Kidney (tissue), 14 donors: ENCODE measurements around the gene DIABLO. TPM values are rescaled to one million over a fixed set of nuclear protein-coding genes. Genes with fewer than 3 reads are reported as not detected.

Experiments used
- DNase-seq, 5 donors: peaks; one replicate each; pipeline ENCODE4 v3.0.0-alpha.2; 2013 to 2020
- FAIRE-seq: peaks from 2 replicates; lab custom pipeline; 2012; peaks lifted over from hg19 to GRCh38; lab: Jason Lieb, UNC
- H3K27ac ChIP-seq, 2 donors: one replicate each; pipeline ENCODE4 v1.7.0; 2013; ENCODE audit warnings: low read depth in 2 of 2, low read length in 2 of 2, inconsistent platforms in 1 of 2
- H3K27me3 ChIP-seq: one replicate; pipeline ENCODE4 v1.7.1; 2013; ENCODE audit warnings: low read length, inconsistent platforms; ENCODE audit not compliant: control insufficient read depth, insufficient read depth
- H3K36me3 ChIP-seq, 3 donors: one replicate each; pipeline versions ENCODE4 v1.7.0 to v1.7.1; 2013; ENCODE audit warnings: low read length in 3 of 3, control low read depth in 1 of 3, inconsistent platforms in 1 of 3; ENCODE audit not compliant: insufficient read depth in 3 of 3, control insufficient read depth in 2 of 3
- H3K4me1 ChIP-seq, 3 donors: one replicate each; pipeline versions ENCODE4 v1.7.0 to v1.7.1; 2013; ENCODE audit warnings: low read length in 3 of 3, inconsistent platforms in 1 of 3, low read depth in 1 of 3; ENCODE audit not compliant: control insufficient read depth in 2 of 3, insufficient read depth in 2 of 3
- H3K4me3 ChIP-seq, 3 donors: one replicate each; pipeline versions ENCODE4 v1.7.0 to v1.8.1; 2013; ENCODE audit warnings: low read length in 3 of 3, control low read depth in 1 of 3, inconsistent platforms in 1 of 3
- H3K9ac ChIP-seq, 3 donors: one replicate each; pipeline versions ENCODE4 v1.7.0 to v1.7.1; 2013; ENCODE audit warnings: low read length in 3 of 3, control low read depth in 1 of 3, inconsistent platforms in 1 of 3
- H3K9me3 ChIP-seq, 3 donors: one replicate each; pipeline versions ENCODE4 v1.7.0 to v1.7.1; 2013; ENCODE audit warnings: low read length in 3 of 3, control low read depth in 1 of 3, inconsistent platforms in 1 of 3; ENCODE audit not compliant: control insufficient read depth in 2 of 3, insufficient read depth in 1 of 3
- intact Hi-C: fragments of 100-400 bp; cut with DNase I; formaldehyde crosslinking; loops from one replicate; pipeline ENCODE4 v1.11.1; 2022
- polyA plus RNA-seq: library from polyadenylated mRNA; stranded (reverse); fragments of 350-450 nt; fragmentation: Illumina TruSeq; extraction: RNeasy Lipid Tissue Mini Kit (QIAGEN cat#74804); gene quantifications from one replicate; pipeline ENCODE4 v1.2.3, GENCODE V29; 2014; ENCODE audit warnings: low read depth, low replicate concordance; ENCODE audit not compliant: insufficient read depth
- total RNA-seq: library from RNA; stranded (reverse); fragmentation: NEBNext Ultra II Directional; extraction: Animal tissue kit (Norgen Biotek cat#: 25700); gene quantifications from one replicate; pipeline ENCODE4 v1.2.1, GENCODE V29; 2021
- TF ChIP-seq, protein P1 (sequence below): IDR thresholded peaks from 3 replicates; pipeline ENCODE4 v1.5.1; 2012; ENCODE audit warnings: mild to moderate bottlenecking, moderate library complexity, borderline replicate concordance; ENCODE audit not compliant: insufficient read depth; ENCODE audit errors: extremely low read depth
- donor health status: control.
- donor health status: control.
- donor health status: control.
- donor health status: control.
- donor health status: control.
- donor health status: DM: yes; HTN: yes; CAD: no.
- donor health status: Normal renal cell carcinoma (clear cell type).

Gene DIABLO
- total and polyA plus RNA-seq, 2 donors from 2014 or later: 43.7 to 97.7 TPM

DNA sequence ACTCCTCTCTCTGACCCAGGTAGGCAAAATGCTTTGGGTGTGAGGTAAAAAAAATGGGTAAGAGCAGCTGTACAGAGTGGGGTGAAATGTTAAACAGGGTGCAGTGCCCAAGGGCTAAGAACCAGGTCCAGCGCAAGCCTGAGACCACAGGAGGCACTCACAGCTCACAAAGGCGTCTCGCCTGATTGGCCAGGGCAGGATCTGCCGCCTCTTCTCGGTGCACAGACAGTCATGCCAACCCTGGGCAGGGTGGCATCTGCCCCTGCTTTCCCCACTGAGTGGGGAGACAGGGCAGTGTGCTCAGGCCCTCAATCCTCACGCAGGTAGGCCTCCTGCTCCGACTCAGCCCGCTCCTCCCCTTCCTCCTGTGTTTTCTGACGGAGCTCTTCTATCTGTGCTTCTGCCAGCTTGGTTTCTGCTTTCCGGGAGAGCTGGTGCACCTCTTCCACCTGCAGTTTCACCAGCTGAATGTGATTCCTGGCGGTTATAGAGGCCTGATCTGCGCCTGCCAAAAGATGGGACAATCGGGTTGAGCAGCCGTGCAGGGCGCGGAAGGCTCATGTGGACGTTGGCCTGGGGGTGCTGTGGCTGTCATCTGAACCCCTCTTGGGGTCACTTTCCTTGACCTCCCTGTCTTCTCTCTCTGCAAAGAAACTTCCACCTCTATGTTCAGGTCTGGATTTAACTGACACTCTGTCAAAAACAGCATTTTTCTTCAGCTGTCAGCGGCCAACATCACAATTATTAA, 17.6 kb downstream of the DIABLO start:
- no peak overlapping the region for H3K27ac ChIP-seq
- H3K9ac ChIP-seq: no peak overlapping the region
- no peak overlapping the region for H3K4me3 ChIP-seq
- no peaks in the 10 kb centered on the region for H3K9me3 ChIP-seq
- no peaks in the 10 kb centered on the region for H3K4me1 ChIP-seq
- peaks cover 4% of the 10 kb centered on the region for H3K27me3 ChIP-seq
- TF ChIP-seq, protein P1, sequence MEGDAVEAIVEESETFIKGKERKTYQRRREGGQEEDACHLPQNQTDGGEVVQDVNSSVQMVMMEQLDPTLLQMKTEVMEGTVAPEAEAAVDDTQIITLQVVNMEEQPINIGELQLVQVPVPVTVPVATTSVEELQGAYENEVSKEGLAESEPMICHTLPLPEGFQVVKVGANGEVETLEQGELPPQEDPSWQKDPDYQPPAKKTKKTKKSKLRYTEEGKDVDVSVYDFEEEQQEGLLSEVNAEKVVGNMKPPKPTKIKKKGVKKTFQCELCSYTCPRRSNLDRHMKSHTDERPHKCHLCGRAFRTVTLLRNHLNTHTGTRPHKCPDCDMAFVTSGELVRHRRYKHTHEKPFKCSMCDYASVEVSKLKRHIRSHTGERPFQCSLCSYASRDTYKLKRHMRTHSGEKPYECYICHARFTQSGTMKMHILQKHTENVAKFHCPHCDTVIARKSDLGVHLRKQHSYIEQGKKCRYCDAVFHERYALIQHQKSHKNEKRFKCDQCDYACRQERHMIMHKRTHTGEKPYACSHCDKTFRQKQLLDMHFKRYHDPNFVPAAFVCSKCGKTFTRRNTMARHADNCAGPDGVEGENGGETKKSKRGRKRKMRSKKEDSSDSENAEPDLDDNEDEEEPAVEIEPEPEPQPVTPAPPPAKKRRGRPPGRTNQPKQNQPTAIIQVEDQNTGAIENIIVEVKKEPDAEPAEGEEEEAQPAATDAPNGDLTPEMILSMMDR: no peak
- intact Hi-C loops: no loop called here
- FAIRE-seq (no peak), DNase-seq (no peak)
- H3K36me3 ChIP-seq: peaks cover 2 to 31% (median 15%) of the 10 kb centered on the region in 3 donors

DNA sequence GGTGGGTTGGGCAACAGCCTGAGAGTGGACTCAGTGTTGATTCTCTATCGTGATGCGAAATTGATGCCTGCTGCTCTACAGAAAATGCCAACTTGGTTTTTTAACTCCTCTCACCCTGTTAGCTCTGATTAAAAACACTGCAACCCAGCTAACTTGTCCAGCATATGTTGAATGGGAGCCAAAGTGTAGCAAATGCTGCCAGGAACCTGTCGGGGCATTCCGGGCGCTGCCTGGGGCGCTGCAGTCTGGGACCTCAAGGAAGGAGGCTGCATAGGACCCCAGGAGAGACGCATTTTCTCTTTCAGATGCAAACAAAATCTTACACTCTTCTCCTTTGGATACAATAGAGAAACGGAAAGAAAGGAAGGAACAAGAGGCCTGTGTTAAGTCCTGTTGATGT, 18.5 kb downstream of the DIABLO start:
- intact Hi-C loops: no loop called here
- no peak overlapping the region for H3K4me3 ChIP-seq
- no peak for FAIRE-seq
- no peak overlapping the region for H3K9ac ChIP-seq
- no peak for DNase-seq
- H3K36me3 ChIP-seq: peaks cover 0 to 27% (median 14%) of the 10 kb centered on the region in 3 donors
- TF ChIP-seq, protein P1: no peak
- H3K27ac ChIP-seq: no peak overlapping the region
- H3K9me3 ChIP-seq: no peaks in the 10 kb centered on the region
- H3K27me3 ChIP-seq: peaks cover 4% of the 10 kb centered on the region
- H3K4me1 ChIP-seq: peaks cover 0 to 5% (median 0%) of the 10 kb centered on the region in 3 donors

DNA sequence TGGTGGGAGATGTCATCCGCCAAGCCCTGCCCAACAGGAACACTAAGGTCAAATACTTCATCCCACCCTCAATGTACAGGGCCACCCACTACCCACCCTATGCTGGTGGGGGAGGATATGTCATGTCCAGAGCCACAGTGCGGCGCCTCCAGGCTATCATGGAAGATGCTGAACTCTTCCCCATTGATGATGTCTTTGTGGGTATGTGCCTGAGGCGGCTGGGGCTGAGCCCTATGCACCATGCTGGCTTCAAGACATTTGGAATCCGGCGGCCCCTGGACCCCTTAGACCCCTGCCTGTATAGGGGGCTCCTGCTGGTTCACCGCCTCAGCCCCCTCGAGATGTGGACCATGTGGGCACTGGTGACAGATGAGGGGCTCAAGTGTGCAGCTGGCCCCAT, 18.9 kb downstream of the DIABLO start:
- intact Hi-C loops: no loop called here
- no peaks in the 10 kb centered on the region for H3K9me3 ChIP-seq
- DNase-seq (no peak), FAIRE-seq (no peak)
- peaks cover 0 to 23% (median 14%) of the 10 kb centered on the region in 3 donors for H3K36me3 ChIP-seq
- peaks cover 4% of the 10 kb centered on the region for H3K27me3 ChIP-seq
- no peak overlapping the region for H3K9ac ChIP-seq
- TF ChIP-seq, protein P1: no peak
- no peak overlapping the region for H3K27ac ChIP-seq
- no peak overlapping the region for H3K4me3 ChIP-seq
- H3K4me1 ChIP-seq: peaks cover 0 to 5% (median 0%) of the 10 kb centered on the region in 3 donors
